ENCODE data around the gene TXNDC2. TPM values are rescaled to one million over a fixed set of nuclear protein-coding genes. Genes with fewer than 3 reads are reported as not detected.
A peak's percentile ranks its signal among the peaks of the same experiment; 100 is the strongest.

Gene TXNDC2
- total and polyA plus RNA-seq, 2 of the 4 experiments (the other 2 are of a cell fraction): 0.18 TPM; not detected in 1

DNA sequence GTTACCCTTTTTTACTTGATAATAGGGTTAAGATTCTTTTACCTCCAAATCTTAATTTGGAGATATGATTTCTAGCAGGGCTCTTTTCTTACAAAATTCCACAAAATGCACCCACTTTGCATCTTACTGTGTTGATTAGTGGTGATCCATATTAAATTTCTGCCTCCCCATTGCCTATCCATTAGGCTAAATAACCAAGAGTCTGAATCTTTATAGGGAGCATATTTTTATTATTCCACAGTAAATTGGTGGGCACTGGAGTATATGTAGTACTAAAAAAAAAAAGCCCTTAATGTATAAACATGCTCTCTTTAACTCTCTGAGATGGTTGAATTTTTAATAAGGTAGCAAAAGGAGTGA is 8.1 kb upstream of the TXNDC2 start:
- no peak overlapping the region for H2AK9ac ChIP-seq (replicated peaks; ENCODE audit: low read depth, low read length, poor library complexity)
- H4K8ac ChIP-seq (ENCODE audit: low read depth in 2 of 2, low read length in 2 of 2): peak overlapping the region; percentile 37 to 97
- peak overlapping the region; percentile 68 for H3K14ac ChIP-seq (replicated peaks; ENCODE audit: low read depth, low read length)
- BruUV-seq (replicated peaks): no TSS peak
- H2AK5ac ChIP-seq (ENCODE audit: low read depth, low read length): no peak overlapping the region
- H4K20me1 ChIP-seq (ENCODE audit: insufficient read depth, low read length): no peaks in the 10 kb centered on the region
- no peak for DNase-seq
- no peak for TF ChIP-seq POLR2A (IDR thresholded peaks at IDR 0.05; ENCODE audit: low read depth, low read length)
- TF ChIP-seq ELK1 (IDR thresholded peaks at IDR 0.05; ENCODE audit: borderline replicate concordance, low read depth, low read length): no peak
- no peak for TF ChIP-seq RFX5 (IDR thresholded peaks at IDR 0.05; ENCODE audit: low read depth, low read length)
- TF ChIP-seq USF2 (IDR thresholded peaks at IDR 0.05; ENCODE audit: low read depth, low read length): no peak
- no peak for TF ChIP-seq FOS (IDR thresholded peaks at IDR 0.05; ENCODE audit: low read depth, low read length)
- TF ChIP-seq, protein P1, sequence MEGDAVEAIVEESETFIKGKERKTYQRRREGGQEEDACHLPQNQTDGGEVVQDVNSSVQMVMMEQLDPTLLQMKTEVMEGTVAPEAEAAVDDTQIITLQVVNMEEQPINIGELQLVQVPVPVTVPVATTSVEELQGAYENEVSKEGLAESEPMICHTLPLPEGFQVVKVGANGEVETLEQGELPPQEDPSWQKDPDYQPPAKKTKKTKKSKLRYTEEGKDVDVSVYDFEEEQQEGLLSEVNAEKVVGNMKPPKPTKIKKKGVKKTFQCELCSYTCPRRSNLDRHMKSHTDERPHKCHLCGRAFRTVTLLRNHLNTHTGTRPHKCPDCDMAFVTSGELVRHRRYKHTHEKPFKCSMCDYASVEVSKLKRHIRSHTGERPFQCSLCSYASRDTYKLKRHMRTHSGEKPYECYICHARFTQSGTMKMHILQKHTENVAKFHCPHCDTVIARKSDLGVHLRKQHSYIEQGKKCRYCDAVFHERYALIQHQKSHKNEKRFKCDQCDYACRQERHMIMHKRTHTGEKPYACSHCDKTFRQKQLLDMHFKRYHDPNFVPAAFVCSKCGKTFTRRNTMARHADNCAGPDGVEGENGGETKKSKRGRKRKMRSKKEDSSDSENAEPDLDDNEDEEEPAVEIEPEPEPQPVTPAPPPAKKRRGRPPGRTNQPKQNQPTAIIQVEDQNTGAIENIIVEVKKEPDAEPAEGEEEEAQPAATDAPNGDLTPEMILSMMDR (conservative IDR thresholded peaks at IDR 0.05; ENCODE audit: low read depth, low read length): no peak
- no peak for TF ChIP-seq RAD21 (IDR thresholded peaks at IDR 0.05; ENCODE audit: low read length)
- no peak for TF ChIP-seq SMC3 (IDR thresholded peaks at IDR 0.05; ENCODE audit: low read depth, low read length)
- TF ChIP-seq NFE2L2 (IDR thresholded peaks at IDR 0.05; ENCODE audit: low read depth, low read length): no peak
- no peak for TF ChIP-seq RCOR1 (IDR thresholded peaks at IDR 0.05; ENCODE audit: insufficient replicate concordance, low read length)
- TF ChIP-seq CEBPB (IDR thresholded peaks at IDR 0.05; ENCODE audit: low read depth, low read length): no peak
- no peak for TF ChIP-seq MAZ (IDR thresholded peaks at IDR 0.05; ENCODE audit: borderline replicate concordance, low read depth, low read length)
- TF ChIP-seq BHLHE40 (IDR thresholded peaks at IDR 0.05; ENCODE audit: low read depth, low read length): no peak
- TF ChIP-seq CHD1 (IDR thresholded peaks at IDR 0.05; ENCODE audit: low read depth, low read length): no peak
- no peak for TF ChIP-seq MXI1 (IDR thresholded peaks at IDR 0.05; ENCODE audit: borderline replicate concordance, low read depth, low read length)
- H3K9me3 ChIP-seq (ENCODE audit: control insufficient read depth, insufficient read depth, low read length): no peaks in the 10 kb centered on the region
- peak overlapping the region; percentile 75; the same call in 1 of the 3 replicates for H2BK15ac ChIP-seq (ENCODE audit: low read depth, low read length)
- peak overlapping the region; percentile 93 for H2BK120ac ChIP-seq (ENCODE audit: low read depth, low read length)
- ATAC-seq (ENCODE audit: low read depth): no peak
- POLR2A ChIA-PET (ENCODE audit: unreplicated experiment): interaction anchor here (1.0 kb wide), 1 partner anchor 36 kb away, joined by 4 read pairs; the partner anchor contains the start of gene VAPA
- H3K79me1 ChIP-seq (ENCODE audit: low read depth in 1 of 2, low read length in 2 of 2): no peaks in the 10 kb centered on the region
- H2BK5ac ChIP-seq (ENCODE audit: low read depth, low read length, poor library complexity, severe bottlenecking): peak overlapping the region; percentile 98
- H3K18ac ChIP-seq (ENCODE audit: low read depth, low read length): peak overlapping the region; percentile 68
- H3K56ac ChIP-seq (ENCODE audit: extremely low read depth, insufficient read depth, low read length): peak overlapping the region; percentile 88
- no peak overlapping the region for H2AFZ ChIP-seq (replicated peaks; ENCODE audit: low read length, poor library complexity)
- H3K4me3 ChIP-seq (ENCODE audit: insufficient read depth, low read depth, low read length): peak overlapping the region; percentile 39; the same call in 1 of the 2 replicates
- peak overlapping the region; percentile 74 for H2BK20ac ChIP-seq (ENCODE audit: low read depth, low read length)
- no peaks in the 10 kb centered on the region for H3K36me3 ChIP-seq (ENCODE audit: control insufficient read depth, insufficient read depth, low read length)
- peak overlapping the region; percentile 84 for H3K4me2 ChIP-seq (ENCODE audit: low read depth, low read length)
- H3K27ac ChIP-seq (ENCODE audit: insufficient read depth, low read length): peak overlapping the region; percentile 74
- H3K23ac ChIP-seq (ENCODE audit: low read depth, low read length): peak overlapping the region; percentile 70; the same call in 1 of the 2 replicates
- H3K9ac ChIP-seq (ENCODE audit: low read depth, low read length): peak overlapping the region; percentile 65; the same call in 1 of the 2 replicates
- CTCF ChIA-PET: no interaction called here
- H3K4ac ChIP-seq (ENCODE audit: low read depth, low read length): peak overlapping the region; percentile 81
- intact Hi-C loops (cut with micrococcal nuclease): loop anchor here (10.0 kb wide), 1 partner anchor 57 kb away; no protein-coding TSS in a partner anchor
- H3K4me1 ChIP-seq (ENCODE audit: control insufficient read depth, insufficient read depth, low read length): peaks cover 3% of the 10 kb centered on the region; the same call in 1 of the 2 replicates
- H4K5ac ChIP-seq (ENCODE audit: low read depth, low read length): peak overlapping the region; percentile 38
- dilution Hi-C loops (cut with HindIII; ENCODE audit: low sequenced_read_pairs, unreplicated experiment): no loop called here
- in situ Hi-C loops (cut with MboI; ENCODE audit: low sequenced_read_pairs): no loop called here
- H3K9me1 ChIP-seq (ENCODE audit: insufficient read depth, low read length): no peaks in the 10 kb centered on the region
- no peaks in the 10 kb centered on the region for H3K27me3 ChIP-seq (ENCODE audit: control insufficient read depth, insufficient read depth, low read length)
- H4K91ac ChIP-seq (ENCODE audit: insufficient read depth, low read depth, low read length): peak overlapping the region; percentile 79; the same call in 1 of the 2 replicates
